ENCODE results near the gene GJA3.

GRCh38 chr13:20126541-20127261 is 34.2 kb downstream of the GJA3 start:
- TF ChIP-seq CTCF (IDR thresholded peaks at IDR 0.05) (no peak), POLR2A (IDR thresholded peaks at IDR 0.05) (no peak), POLR2AphosphoS5 (IDR thresholded peaks at IDR 0.05) (no peak)
